Measurements from ENCODE around the gene FTO.

Gene FTO

GRCh38 chr16:53664724-53665345 lies 39.1 kb upstream of the FTO start:
- H3K9me3 ChIP-seq (replicated peaks; ENCODE audit: insufficient read depth, low read length): no peaks in the 10 kb centered on the region
- no peaks in the 10 kb centered on the region for H3K36me3 ChIP-seq (replicated peaks; ENCODE audit: insufficient read depth, low read length)
- no peak overlapping the region for H2AFZ ChIP-seq (ENCODE audit: low read length)
- no peaks in the 10 kb centered on the region for H3F3A ChIP-seq (ENCODE audit: insufficient read depth, low read length)
- TF ChIP-seq CTCF (IDR thresholded peaks at IDR 0.05; ENCODE audit: low read length) (no peak), EZH2phosphoT487 (IDR thresholded peaks at IDR 0.05; ENCODE audit: low read length) (no peak), EZH2 (optimal IDR thresholded peaks at IDR 0.05; ENCODE audit: low read depth, low read length) (no peak)
- H3K27me3 ChIP-seq (replicated peaks; ENCODE audit: insufficient read depth, low read length): no peaks in the 10 kb centered on the region
- H3K9ac ChIP-seq (ENCODE audit: low read length): no peak overlapping the region
- H3K4me1 ChIP-seq (ENCODE audit: low read length): no peaks in the 10 kb centered on the region
- no peaks in the 10 kb centered on the region for H3K79me2 ChIP-seq (ENCODE audit: low read length)
- H4K20me1 ChIP-seq (ENCODE audit: insufficient read depth, low read length): no peaks in the 10 kb centered on the region
- no peak overlapping the region for H3K4me3 ChIP-seq (ENCODE audit: low read length)
- no peaks in the 10 kb centered on the region for H3K9me2 ChIP-seq (replicated peaks; ENCODE audit: insufficient read depth, low read length)
- no peak overlapping the region for H3K27ac ChIP-seq (ENCODE audit: low read length)
- DNase-seq: no peak
- no peak overlapping the region for H3K4me2 ChIP-seq (ENCODE audit: low read depth, low read length)

- Histone ChIP-seq H2AFZ (ENCODE audit: low read length) (no peak overlapping the region), H3K4me1 (ENCODE audit: low read length) (no peaks in the 10 kb centered on the region), H3K9ac (ENCODE audit: low read length) (no peak overlapping the region), H3K79me2 (ENCODE audit: low read length) (no peaks in the 10 kb centered on the region), H3K9me3 (replicated peaks; ENCODE audit: insufficient read depth, low read length) (no peaks in the 10 kb centered on the region), H3F3A (ENCODE audit: insufficient read depth, low read length) (no peaks in the 10 kb centered on the region), H4K20me1 (ENCODE audit: insufficient read depth, low read length) (no peaks in the 10 kb centered on the region), H3K27ac (ENCODE audit: low read length) (no peak overlapping the region), H3K4me2 (ENCODE audit: low read depth, low read length) (no peak overlapping the region), H3K36me3 (replicated peaks; ENCODE audit: insufficient read depth, low read length) (no peaks in the 10 kb centered on the region), H3K27me3 (replicated peaks; ENCODE audit: insufficient read depth, low read length) (no peaks in the 10 kb centered on the region), H3K9me2 (replicated peaks; ENCODE audit: insufficient read depth, low read length) (no peaks in the 10 kb centered on the region), H3K4me3 (ENCODE audit: low read length) (no peak overlapping the region)
- no peak for TF ChIP-seq CTCF (IDR thresholded peaks at IDR 0.05; ENCODE audit: low read length)
- no peak for TF ChIP-seq EZH2 (optimal IDR thresholded peaks at IDR 0.05; ENCODE audit: low read depth, low read length)
- no peak for TF ChIP-seq EZH2phosphoT487 (IDR thresholded peaks at IDR 0.05; ENCODE audit: low read length)
- no peak for DNase-seq
These were observed 37.1 kb upstream of the FTO start for GRCh38 chr16:53666786-53667415.

GRCh38 chr16:53668869-53669268 lies 35.1 kb upstream of the FTO start:
- Histone ChIP-seq H3K4me3 (ENCODE audit: low read length) (no peak overlapping the region), H3K4me2 (ENCODE audit: low read depth, low read length) (no peak overlapping the region)

GRCh38 chr16:53672461-53672860 lies 31.5 kb upstream of the FTO start:
- Histone ChIP-seq H3K4me1 (ENCODE audit: low read length) (no peaks in the 10 kb centered on the region), H2AFZ (ENCODE audit: low read length) (no peak overlapping the region)

More at GRCh38 chr16:53668869-53669268, 35.1 kb upstream of the FTO start:
- Histone ChIP-seq H3K27ac (ENCODE audit: low read length) (no peak overlapping the region), H3K9me2 (replicated peaks; ENCODE audit: insufficient read depth, low read length) (no peaks in the 10 kb centered on the region), H3K9me3 (replicated peaks; ENCODE audit: insufficient read depth, low read length) (no peaks in the 10 kb centered on the region), H4K20me1 (ENCODE audit: insufficient read depth, low read length) (no peaks in the 10 kb centered on the region), H2AFZ (ENCODE audit: low read length) (no peak overlapping the region), H3K9ac (ENCODE audit: low read length) (no peak overlapping the region), H3K27me3 (replicated peaks; ENCODE audit: insufficient read depth, low read length) (no peaks in the 10 kb centered on the region), H3K79me2 (ENCODE audit: low read length) (no peaks in the 10 kb centered on the region), H3K4me1 (ENCODE audit: low read length) (no peaks in the 10 kb centered on the region), H3K36me3 (replicated peaks; ENCODE audit: insufficient read depth, low read length) (no peaks in the 10 kb centered on the region), H3F3A (ENCODE audit: insufficient read depth, low read length) (no peaks in the 10 kb centered on the region)
- TF ChIP-seq EZH2 (optimal IDR thresholded peaks at IDR 0.05; ENCODE audit: low read depth, low read length) (no peak), EZH2phosphoT487 (IDR thresholded peaks at IDR 0.05; ENCODE audit: low read length) (no peak)
- no peak for DNase-seq

More at GRCh38 chr16:53672461-53672860, 31.5 kb upstream of the FTO start:
- H3K27me3 ChIP-seq (replicated peaks; ENCODE audit: insufficient read depth, low read length): no peaks in the 10 kb centered on the region
- no peak overlapping the region for H3K9ac ChIP-seq (ENCODE audit: low read length)
- H3K27ac ChIP-seq (ENCODE audit: low read length): no peak overlapping the region
- no peaks in the 10 kb centered on the region for H3F3A ChIP-seq (ENCODE audit: insufficient read depth, low read length)
- H3K9me2 ChIP-seq (replicated peaks; ENCODE audit: insufficient read depth, low read length): no peaks in the 10 kb centered on the region
- DNase-seq: no peak
- no peak for TF ChIP-seq EZH2phosphoT487 (IDR thresholded peaks at IDR 0.05; ENCODE audit: low read length)
- TF ChIP-seq EZH2 (optimal IDR thresholded peaks at IDR 0.05; ENCODE audit: low read depth, low read length): no peak
- TF ChIP-seq CTCF (IDR thresholded peaks at IDR 0.05; ENCODE audit: low read length): no peak
- H3K79me2 ChIP-seq (ENCODE audit: low read length): no peaks in the 10 kb centered on the region
- H3K4me3 ChIP-seq (ENCODE audit: low read length): no peak overlapping the region
- no peaks in the 10 kb centered on the region for H3K9me3 ChIP-seq (replicated peaks; ENCODE audit: insufficient read depth, low read length)
- H3K36me3 ChIP-seq (replicated peaks; ENCODE audit: insufficient read depth, low read length): no peaks in the 10 kb centered on the region
- no peak overlapping the region for H3K4me2 ChIP-seq (ENCODE audit: low read depth, low read length)
- no peaks in the 10 kb centered on the region for H4K20me1 ChIP-seq (ENCODE audit: insufficient read depth, low read length)
